ENCODE results near the gene ATP2B3.

The ATP2B3 gene

DNA sequence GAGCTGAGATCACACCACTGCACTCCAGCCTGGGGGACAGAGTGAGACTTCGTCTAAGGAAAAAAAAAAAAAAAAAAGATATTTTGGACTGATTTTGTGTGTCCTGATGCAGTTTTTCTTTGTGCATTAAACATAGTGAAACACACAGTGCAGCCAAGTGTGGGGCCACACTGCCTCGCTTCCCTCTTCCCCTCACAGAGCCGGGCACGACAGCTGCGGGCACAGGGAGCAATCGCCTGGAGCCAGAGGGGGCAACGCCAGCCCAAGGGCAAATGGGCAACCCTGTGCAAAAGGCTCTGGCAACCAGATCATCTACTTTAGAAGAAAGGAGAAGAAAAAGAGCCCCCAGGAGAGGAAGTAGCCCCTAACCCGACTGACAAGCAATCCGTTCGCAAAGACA, 95.0 kb downstream of the ATP2B3 start:
- no peak for TF ChIP-seq ZBTB7A (IDR thresholded peaks at IDR 0.05; ENCODE audit: low read depth)
- no peak for TF ChIP-seq YY1 (IDR thresholded peaks at IDR 0.05; ENCODE audit: low read depth)
- TF ChIP-seq TAF1 (IDR thresholded peaks at IDR 0.05; ENCODE audit: low read depth), result no peak
- TF ChIP-seq, protein P1, sequence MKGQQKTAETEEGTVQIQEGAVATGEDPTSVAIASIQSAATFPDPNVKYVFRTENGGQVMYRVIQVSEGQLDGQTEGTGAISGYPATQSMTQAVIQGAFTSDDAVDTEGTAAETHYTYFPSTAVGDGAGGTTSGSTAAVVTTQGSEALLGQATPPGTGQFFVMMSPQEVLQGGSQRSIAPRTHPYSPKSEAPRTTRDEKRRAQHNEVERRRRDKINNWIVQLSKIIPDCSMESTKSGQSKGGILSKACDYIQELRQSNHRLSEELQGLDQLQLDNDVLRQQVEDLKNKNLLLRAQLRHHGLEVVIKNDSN (IDR thresholded peaks at IDR 0.05), result no peak
- TF ChIP-seq, protein P2, sequence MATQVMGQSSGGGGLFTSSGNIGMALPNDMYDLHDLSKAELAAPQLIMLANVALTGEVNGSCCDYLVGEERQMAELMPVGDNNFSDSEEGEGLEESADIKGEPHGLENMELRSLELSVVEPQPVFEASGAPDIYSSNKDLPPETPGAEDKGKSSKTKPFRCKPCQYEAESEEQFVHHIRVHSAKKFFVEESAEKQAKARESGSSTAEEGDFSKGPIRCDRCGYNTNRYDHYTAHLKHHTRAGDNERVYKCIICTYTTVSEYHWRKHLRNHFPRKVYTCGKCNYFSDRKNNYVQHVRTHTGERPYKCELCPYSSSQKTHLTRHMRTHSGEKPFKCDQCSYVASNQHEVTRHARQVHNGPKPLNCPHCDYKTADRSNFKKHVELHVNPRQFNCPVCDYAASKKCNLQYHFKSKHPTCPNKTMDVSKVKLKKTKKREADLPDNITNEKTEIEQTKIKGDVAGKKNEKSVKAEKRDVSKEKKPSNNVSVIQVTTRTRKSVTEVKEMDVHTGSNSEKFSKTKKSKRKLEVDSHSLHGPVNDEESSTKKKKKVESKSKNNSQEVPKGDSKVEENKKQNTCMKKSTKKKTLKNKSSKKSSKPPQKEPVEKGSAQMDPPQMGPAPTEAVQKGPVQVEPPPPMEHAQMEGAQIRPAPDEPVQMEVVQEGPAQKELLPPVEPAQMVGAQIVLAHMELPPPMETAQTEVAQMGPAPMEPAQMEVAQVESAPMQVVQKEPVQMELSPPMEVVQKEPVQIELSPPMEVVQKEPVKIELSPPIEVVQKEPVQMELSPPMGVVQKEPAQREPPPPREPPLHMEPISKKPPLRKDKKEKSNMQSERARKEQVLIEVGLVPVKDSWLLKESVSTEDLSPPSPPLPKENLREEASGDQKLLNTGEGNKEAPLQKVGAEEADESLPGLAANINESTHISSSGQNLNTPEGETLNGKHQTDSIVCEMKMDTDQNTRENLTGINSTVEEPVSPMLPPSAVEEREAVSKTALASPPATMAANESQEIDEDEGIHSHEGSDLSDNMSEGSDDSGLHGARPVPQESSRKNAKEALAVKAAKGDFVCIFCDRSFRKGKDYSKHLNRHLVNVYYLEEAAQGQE (IDR thresholded peaks at IDR 0.05; ENCODE audit: low read depth), result no peak
- TF ChIP-seq EP300 (IDR thresholded peaks at IDR 0.05; ENCODE audit: borderline replicate concordance), result no peak
- TF ChIP-seq RAD21 (IDR thresholded peaks at IDR 0.05; ENCODE audit: low read depth), result no peak
- TF ChIP-seq FOXM1 (IDR thresholded peaks at IDR 0.05; ENCODE audit: borderline replicate concordance, low read depth), result no peak
- no peak for TF ChIP-seq CEBPB (IDR thresholded peaks at IDR 0.05)
- TF ChIP-seq, protein P3, sequence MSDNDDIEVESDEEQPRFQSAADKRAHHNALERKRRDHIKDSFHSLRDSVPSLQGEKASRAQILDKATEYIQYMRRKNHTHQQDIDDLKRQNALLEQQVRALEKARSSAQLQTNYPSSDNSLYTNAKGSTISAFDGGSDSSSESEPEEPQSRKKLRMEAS (IDR thresholded peaks at IDR 0.05), result no peak
- TF ChIP-seq EGR1 (IDR thresholded peaks at IDR 0.05), result no peak
- TF ChIP-seq NFIC (IDR thresholded peaks at IDR 0.05), result no peak
- TF ChIP-seq TCF12 (IDR thresholded peaks at IDR 0.05; ENCODE audit: low read depth), result no peak

DNA sequence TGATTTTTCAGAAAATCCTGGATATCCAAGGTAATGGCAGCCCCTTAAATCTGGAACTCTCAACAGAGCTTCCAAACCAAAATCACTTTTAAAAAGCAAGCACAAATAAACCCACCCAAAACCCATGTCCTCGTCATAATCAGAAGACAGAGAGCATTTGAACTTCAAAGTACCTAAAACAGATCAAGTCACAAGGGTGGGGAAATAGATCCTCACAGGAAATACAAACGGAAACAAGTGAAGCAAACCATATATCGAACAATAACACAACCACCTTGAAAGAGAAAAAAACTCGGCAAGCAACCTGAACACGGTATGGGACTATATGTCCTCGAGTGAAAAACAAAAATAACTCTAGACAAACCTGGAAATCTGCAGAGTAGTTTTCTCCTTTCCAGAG, 97.4 kb downstream of the ATP2B3 start:
- TF ChIP-seq TAF1 (IDR thresholded peaks at IDR 0.05; ENCODE audit: low read depth), result no peak
- TF ChIP-seq, protein P2 (IDR thresholded peaks at IDR 0.05; ENCODE audit: low read depth), result no peak
- no peak for TF ChIP-seq RAD21 (IDR thresholded peaks at IDR 0.05; ENCODE audit: low read depth)
- TF ChIP-seq ZBTB7A (IDR thresholded peaks at IDR 0.05; ENCODE audit: low read depth), result no peak
- no peak for TF ChIP-seq TCF12 (IDR thresholded peaks at IDR 0.05; ENCODE audit: low read depth)
- no peak for TF ChIP-seq EGR1 (IDR thresholded peaks at IDR 0.05)
- TF ChIP-seq, protein P1 (IDR thresholded peaks at IDR 0.05), result no peak

DNA sequence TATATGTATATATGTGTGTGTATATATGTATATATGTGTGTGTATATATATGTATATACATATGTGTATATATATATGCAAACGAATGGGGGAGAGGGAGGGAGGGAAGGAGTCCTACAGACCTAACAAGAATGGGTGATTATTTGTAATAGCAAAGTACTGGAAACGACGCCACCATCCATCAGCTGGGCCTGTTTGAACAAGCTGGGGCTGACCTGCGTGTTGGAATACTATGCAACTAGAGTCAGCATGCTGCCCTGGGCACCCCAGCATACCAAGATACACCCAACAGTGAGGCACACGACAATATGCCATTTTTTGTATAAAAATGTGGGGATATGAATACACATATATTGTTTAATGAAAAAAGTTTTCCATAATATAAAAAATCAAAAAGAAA, 103.1 kb downstream of the ATP2B3 start:
- no peak for TF ChIP-seq TEAD4 (IDR thresholded peaks at IDR 0.05)
- TF ChIP-seq, protein P3 (IDR thresholded peaks at IDR 0.05), result no peak
- TF ChIP-seq RAD21 (IDR thresholded peaks at IDR 0.05; ENCODE audit: low read depth), result no peak
- TF ChIP-seq, protein P1 (IDR thresholded peaks at IDR 0.05), result no peak
- no peak for TF ChIP-seq TCF12 (IDR thresholded peaks at IDR 0.05; ENCODE audit: low read depth)
- no peak for TF ChIP-seq EGR1 (IDR thresholded peaks at IDR 0.05)
- TF ChIP-seq YY1 (IDR thresholded peaks at IDR 0.05; ENCODE audit: low read depth), result no peak
- no peak for TF ChIP-seq NFIC (IDR thresholded peaks at IDR 0.05)
- TF ChIP-seq FOXM1 (IDR thresholded peaks at IDR 0.05; ENCODE audit: borderline replicate concordance, low read depth), result no peak
- TF ChIP-seq, protein P2 (IDR thresholded peaks at IDR 0.05; ENCODE audit: low read depth), result no peak
- no peak for TF ChIP-seq TAF1 (IDR thresholded peaks at IDR 0.05; ENCODE audit: low read depth)
- TF ChIP-seq EP300 (IDR thresholded peaks at IDR 0.05; ENCODE audit: borderline replicate concordance), result no peak

DNA sequence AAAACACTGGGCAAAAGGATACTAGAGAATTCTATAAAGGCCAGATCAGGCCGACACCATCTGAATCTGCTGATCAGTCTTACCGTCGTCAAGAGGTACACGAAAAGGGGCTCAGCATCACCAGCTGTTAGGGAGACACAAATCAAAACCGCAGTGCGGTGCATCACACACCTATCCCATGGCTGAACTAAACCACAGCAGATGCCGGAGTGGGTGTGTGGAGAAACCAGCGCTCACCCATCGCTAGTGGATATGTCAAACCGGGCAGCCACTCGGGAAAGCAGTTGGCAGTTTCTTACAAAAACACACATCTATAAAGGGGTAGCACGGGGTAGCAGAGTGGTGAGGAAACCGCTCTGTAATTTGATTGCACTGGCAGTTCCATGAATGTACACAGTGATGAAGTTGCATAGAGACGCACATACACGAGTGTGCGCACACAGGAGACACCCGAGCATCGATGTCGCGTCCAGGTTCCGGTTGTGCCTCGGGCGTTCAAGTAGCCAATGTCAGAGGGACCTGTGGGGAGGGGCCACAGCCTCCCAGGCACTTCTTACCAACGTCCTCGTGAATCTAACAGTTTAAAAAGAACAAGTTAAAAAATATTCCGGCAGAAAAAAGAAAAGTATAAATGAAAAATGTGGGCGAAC, 104.6 kb downstream of the ATP2B3 start:
- TF ChIP-seq, protein P1 (IDR thresholded peaks at IDR 0.05), result no peak
- TF ChIP-seq TAF1 (IDR thresholded peaks at IDR 0.05; ENCODE audit: low read depth) (no peak), FOXM1 (IDR thresholded peaks at IDR 0.05; ENCODE audit: borderline replicate concordance, low read depth) (no peak), RAD21 (IDR thresholded peaks at IDR 0.05; ENCODE audit: low read depth) (no peak), EGR1 (IDR thresholded peaks at IDR 0.05) (no peak), CREB1 (IDR thresholded peaks at IDR 0.05; ENCODE audit: low read depth) (no peak), TEAD4 (IDR thresholded peaks at IDR 0.05) (no peak), CEBPB (IDR thresholded peaks at IDR 0.05) (no peak), TCF12 (IDR thresholded peaks at IDR 0.05; ENCODE audit: low read depth) (no peak)
- TF ChIP-seq, protein P2 (IDR thresholded peaks at IDR 0.05; ENCODE audit: low read depth), result no peak

Measured in Ishikawa (cell line).